Neural cell (in vitro differentiated cells): Measurements from ENCODE around the gene COG6.

ENCODE experiments used
- CTCF ChIP-seq: fragments of 450-650 bp; IDR thresholded peaks from 2 replicates; pipeline ENCODE4 v1.5.1; 2014; ENCODE audit warnings: antibody characterized with exemption, mild to moderate bottlenecking, moderate library complexity; ENCODE audit not compliant: poor library complexity, severe bottlenecking
- REST ChIP-seq: IDR thresholded peaks from 2 replicates; pipeline ENCODE4 v1.6.1; 2012; ENCODE audit warnings: borderline replicate concordance

GRCh38 chr13:39766464-39767158 is 111.1 kb downstream of the COG6 start:
- no peak for TF ChIP-seq REST
- no peak for TF ChIP-seq CTCF
